Muscle of leg (tissue), 11 donors: ENCODE measurements around the gene HNRNPR. TPM values are rescaled to one million over a fixed set of nuclear protein-coding genes. Genes with fewer than 3 reads are reported as not detected.
A peak's percentile ranks its signal among the peaks of the same experiment; 100 is the strongest.

Experiments
- DNase-seq: peaks from one replicate; pipeline ENCODE4 v3.0.0; 2013
- H3K27ac ChIP-seq: one replicate; pipeline ENCODE4 v1.5.1; 2013; ENCODE audit warnings: mild to moderate bottlenecking, low read length, control low read depth
- H3K27me3 ChIP-seq: one replicate; pipeline ENCODE4 v1.6.1; 2013; ENCODE audit warnings: low read length; ENCODE audit not compliant: control insufficient read depth, insufficient read depth
- H3K36me3 ChIP-seq: one replicate; pipeline ENCODE4 v1.6.1; 2013; ENCODE audit warnings: low read length; ENCODE audit not compliant: control insufficient read depth, insufficient read depth
- H3K4me1 ChIP-seq: one replicate; pipeline ENCODE4 v1.6.1; 2013; ENCODE audit warnings: low read length; ENCODE audit not compliant: control insufficient read depth, insufficient read depth
- H3K4me3 ChIP-seq: one replicate; pipeline ENCODE4 v1.5.1; 2013; ENCODE audit warnings: low read length, control low read depth
- H3K9me3 ChIP-seq: replicated peaks from 2 replicates; pipeline ENCODE4 v1.6.1; 2013; ENCODE audit warnings: low read depth, low read length; ENCODE audit not compliant: control insufficient read depth
- WGBS: methylation state at CpG from one replicate; pipeline ENCODE4 v1.1.5; 2013; ENCODE audit warnings: missing lambda C conversion rate; ENCODE audit not compliant: insufficient coverage; 5-methylcytosine and 5-hydroxymethylcytosine counted together
- polyA plus RNA-seq, 8 donors: library from polyadenylated mRNA; unstranded; fragments of 120-200 nt; gene quantifications; one replicate each; pipeline versions ENCODE4 v1.2.1 to v1.2.3, GENCODE V29; 2013; ENCODE audit warnings: inconsistent platforms in 1 of 8, low replicate concordance in 1 of 8; ENCODE audit not compliant: insufficient read length in 8 of 8, insufficient read depth in 1 of 8
- total RNA-seq: library from RNA; stranded (reverse); fragments of 120-200 nt; gene quantifications from one replicate; pipeline ENCODE4 v1.2.4, GENCODE V29; 2013

The HNRNPR gene
- total and polyA plus RNA-seq, 9 donors: 99.8 to 176 (median 145) TPM

GRCh38 chr1:23290836-23291565 is 53.1 kb downstream of the HNRNPR start:
- no peaks in the 10 kb centered on the region for H3K4me1 ChIP-seq
- H3K27ac ChIP-seq: no peak overlapping the region
- H3K27me3 ChIP-seq: no peaks in the 10 kb centered on the region
- no peak overlapping the region for H3K4me3 ChIP-seq
- no peak for DNase-seq
- H3K9me3 ChIP-seq: no peaks in the 10 kb centered on the region
- 100% methylated on average over 2 of the region's 9 CpGs for WGBS
- peaks cover 1% of the 10 kb centered on the region for H3K36me3 ChIP-seq

- WGBS: no CpG with 5 or more reads among the region's 3 CpGs
- Histone ChIP-seq H3K4me3 (no peak overlapping the region), H3K27ac (no peak overlapping the region)
Observed at GRCh38 chr1:23288671-23289070, 55.4 kb downstream of the HNRNPR start.

GRCh38 chr1:23288201-23288600 is 55.9 kb downstream of the HNRNPR start:
- H3K27me3 ChIP-seq: no peaks in the 10 kb centered on the region
- peaks cover 8% of the 10 kb centered on the region for H3K36me3 ChIP-seq
- no peak overlapping the region for H3K4me3 ChIP-seq
- no peaks in the 10 kb centered on the region for H3K9me3 ChIP-seq
- no peak for DNase-seq
- no peaks in the 10 kb centered on the region for H3K4me1 ChIP-seq
- H3K27ac ChIP-seq: no peak overlapping the region

More at GRCh38 chr1:23288671-23289070, 55.4 kb downstream of the HNRNPR start:
- Histone ChIP-seq H3K9me3 (no peaks in the 10 kb centered on the region), H3K36me3 (peaks cover 8% of the 10 kb centered on the region), H3K4me1 (no peaks in the 10 kb centered on the region), H3K27me3 (no peaks in the 10 kb centered on the region)
- DNase-seq: no peak

- Histone ChIP-seq H3K4me1 (no peaks in the 10 kb centered on the region), H3K4me3 (no peak overlapping the region), H3K27ac (no peak overlapping the region), H3K9me3 (no peaks in the 10 kb centered on the region), H3K27me3 (no peaks in the 10 kb centered on the region), H3K36me3 (peaks cover 20% of the 10 kb centered on the region)
- DNase-seq: no peak
- WGBS: no CpG with 5 or more reads among the region's 1 CpG
Observed at GRCh38 chr1:23286401-23286800, 57.7 kb downstream of the HNRNPR start.

DNA sequence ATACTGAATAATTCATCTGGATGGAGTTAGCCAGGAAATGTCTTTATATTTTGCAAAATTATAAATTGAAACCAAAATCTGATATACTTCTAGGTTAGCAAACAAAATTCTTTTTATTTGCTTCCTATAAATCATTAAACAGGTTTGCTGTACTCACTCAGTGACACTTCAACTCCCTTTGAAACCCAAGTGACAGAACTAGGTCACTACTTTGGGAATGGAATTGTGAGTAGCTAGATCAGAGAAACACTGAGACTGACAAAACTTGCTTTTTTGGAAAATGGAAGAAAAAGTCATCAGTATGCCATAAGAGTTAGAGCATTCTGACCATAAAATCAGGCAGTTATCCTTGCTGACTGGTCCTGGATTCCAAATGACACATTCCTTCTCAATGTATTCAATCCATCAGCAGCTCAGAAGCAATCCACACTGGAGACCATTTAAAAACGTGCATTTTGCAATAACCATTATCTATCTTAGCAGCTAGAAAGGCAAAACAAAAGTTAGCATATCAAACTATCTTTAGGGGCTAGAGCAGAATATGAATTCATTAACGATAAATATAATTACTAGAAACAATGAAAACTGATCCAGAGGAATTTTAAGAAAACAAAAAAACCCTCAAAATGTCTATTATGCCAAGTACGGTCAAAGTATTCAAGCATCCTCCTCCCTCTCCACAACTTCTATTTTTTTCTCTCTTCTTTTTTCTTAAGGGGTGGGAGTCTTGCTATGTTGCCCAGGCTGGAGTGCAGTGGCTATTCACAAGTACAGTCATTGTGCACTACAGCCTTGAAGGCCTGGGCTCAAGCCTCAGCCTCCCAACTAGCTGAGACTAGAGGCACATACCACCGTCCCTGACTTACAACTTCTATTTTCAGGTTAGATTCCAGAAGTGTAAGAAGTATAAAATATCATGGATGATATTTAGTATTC is 60.1 kb downstream of the HNRNPR start:
- Histone ChIP-seq H3K36me3 (peaks cover 26% of the 10 kb centered on the region), H3K4me1 (no peaks in the 10 kb centered on the region), H3K4me3 (no peak overlapping the region), H3K27ac (no peak overlapping the region), H3K9me3 (no peaks in the 10 kb centered on the region), H3K27me3 (no peaks in the 10 kb centered on the region)
- no peak for DNase-seq
- no CpG with 5 or more reads among the region's 4 CpGs for WGBS

- WGBS: no CpG with 5 or more reads among the region's 5 CpGs
Observed at GRCh38 chr1:23282957-23283356, 61.1 kb downstream of the HNRNPR start.

DNA sequence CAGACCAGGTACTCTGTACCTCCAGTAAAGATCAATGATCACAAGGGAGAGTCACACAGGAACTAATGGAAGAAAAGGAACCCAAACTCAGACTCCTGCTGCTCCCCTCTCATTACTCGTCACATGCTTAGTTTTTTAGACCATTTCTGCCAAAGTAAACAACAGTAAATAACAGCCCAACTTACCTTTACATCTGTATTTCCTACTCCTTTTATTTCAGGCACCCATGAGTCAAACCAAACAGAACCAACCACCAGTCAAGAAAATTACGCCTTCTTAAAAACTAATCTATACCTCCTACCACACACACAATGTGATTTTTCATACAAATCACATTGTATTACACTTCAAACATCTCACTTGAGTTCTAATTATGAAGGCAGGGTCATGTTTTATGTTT is 65.4 kb downstream of the HNRNPR start:
- 84% methylated on average over 2 of the region's 2 CpGs for WGBS
- no peaks in the 10 kb centered on the region for H3K9me3 ChIP-seq
- H3K4me1 ChIP-seq: no peaks in the 10 kb centered on the region
- no peaks in the 10 kb centered on the region for H3K27me3 ChIP-seq
- no peak for DNase-seq
- peaks cover 18% of the 10 kb centered on the region for H3K36me3 ChIP-seq
- H3K27ac ChIP-seq: no peak overlapping the region
- no peak overlapping the region for H3K4me3 ChIP-seq

More at GRCh38 chr1:23282957-23283356, 61.1 kb downstream of the HNRNPR start:
- H3K4me3 ChIP-seq: no peak overlapping the region
- no peaks in the 10 kb centered on the region for H3K9me3 ChIP-seq
- peaks cover 26% of the 10 kb centered on the region for H3K36me3 ChIP-seq
- H3K4me1 ChIP-seq: no peaks in the 10 kb centered on the region
- DNase-seq: no peak
- H3K27ac ChIP-seq: no peak overlapping the region
- H3K27me3 ChIP-seq: no peaks in the 10 kb centered on the region

- WGBS: 75% methylated on average over 1 of the region's 2 CpGs
- no peak for DNase-seq
- no peak overlapping the region for H3K27ac ChIP-seq
- no peak overlapping the region for H3K4me3 ChIP-seq
- peaks cover 7% of the 10 kb centered on the region for H3K36me3 ChIP-seq
- no peaks in the 10 kb centered on the region for H3K4me1 ChIP-seq
- no peaks in the 10 kb centered on the region for H3K9me3 ChIP-seq
- no peaks in the 10 kb centered on the region for H3K27me3 ChIP-seq
Observed at GRCh38 chr1:23276531-23276930, 67.6 kb downstream of the HNRNPR start.

DNA sequence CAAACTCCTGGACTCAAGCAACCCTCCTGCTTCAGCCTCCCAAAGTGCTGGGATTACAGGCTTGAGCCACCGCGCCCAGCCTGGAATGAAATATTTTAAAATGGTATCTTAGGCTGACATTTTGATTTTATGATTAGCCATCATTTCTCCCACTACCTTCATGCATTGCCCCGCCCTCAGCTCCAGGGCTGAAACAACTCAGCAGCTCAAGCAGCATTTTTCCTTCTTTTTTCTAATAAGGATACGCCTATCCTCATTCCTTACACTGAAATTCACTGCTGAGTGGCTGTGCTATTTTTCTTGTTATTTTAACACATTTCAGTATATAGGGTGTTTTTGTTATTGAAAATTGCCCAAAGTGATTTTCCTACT is 70.0 kb downstream of the HNRNPR start:
- no peaks in the 10 kb centered on the region for H3K4me1 ChIP-seq
- WGBS: 29% methylated on average over 1 of the region's 4 CpGs
- no peak for DNase-seq
- H3K27ac ChIP-seq: no peak overlapping the region
- H3K27me3 ChIP-seq: no peaks in the 10 kb centered on the region
- no peak overlapping the region for H3K4me3 ChIP-seq
- H3K9me3 ChIP-seq: no peaks in the 10 kb centered on the region
- H3K36me3 ChIP-seq: no peaks in the 10 kb centered on the region

- Histone ChIP-seq H3K27me3 (no peaks in the 10 kb centered on the region), H3K36me3 (no peaks in the 10 kb centered on the region), H3K4me1 (no peaks in the 10 kb centered on the region), H3K27ac (no peak overlapping the region), H3K9me3 (no peaks in the 10 kb centered on the region), H3K4me3 (no peak overlapping the region)
- peak; percentile 41 for DNase-seq
- 69% methylated on average over 6 of the region's 8 CpGs for WGBS
Observed at GRCh38 chr1:23273450-23274133, 70.5 kb downstream of the HNRNPR start.
